MM.1S (cell line): Measurements from ENCODE around the gene SLCO1B3.

ENCODE experiments used
- EZH2 ChIP-seq: fragments of 300-600 bp; sonication (generic); optimal IDR thresholded peaks from 2 replicates; pipeline ENCODE3; 2017; ENCODE audit warnings: low read depth, mild to moderate bottlenecking, antibody characterized with exemption, low read length, mixed read lengths
- EZH2phosphoT487 ChIP-seq: fragments of 300-600 bp; sonication (generic); IDR thresholded peaks from 2 replicates; pipeline ENCODE4 v1.6.1; 2018; ENCODE audit warnings: antibody characterized with exemption, low read length
- TF ChIP-seq, protein P1 (sequence below): fragments of 300-600 bp; sonication (generic); IDR thresholded peaks from 2 replicates; pipeline ENCODE4 v1.5.1; 2016; ENCODE audit warnings: antibody characterized with exemption, low read length, mixed read lengths

DNA sequence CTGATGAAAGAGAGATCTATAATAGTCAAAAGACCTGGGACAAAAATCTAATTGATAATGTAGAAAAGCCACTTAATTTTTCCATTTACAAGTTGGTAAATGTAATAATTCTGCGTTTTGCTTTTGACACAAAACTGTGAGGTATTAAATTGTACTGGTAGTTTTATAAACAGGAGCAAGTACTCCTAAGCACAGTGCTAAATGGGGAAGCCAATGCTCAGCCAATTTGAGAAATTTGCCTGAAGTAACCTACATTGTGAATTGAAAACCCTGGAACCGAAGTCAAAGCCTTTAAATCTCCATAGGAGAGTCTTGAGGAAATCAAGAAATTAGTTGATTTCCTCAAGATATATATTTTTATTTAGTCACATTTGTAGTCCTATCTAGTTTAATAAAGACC, 152.8 kb downstream of the SLCO1B3 start:
- TF ChIP-seq, protein P1, sequence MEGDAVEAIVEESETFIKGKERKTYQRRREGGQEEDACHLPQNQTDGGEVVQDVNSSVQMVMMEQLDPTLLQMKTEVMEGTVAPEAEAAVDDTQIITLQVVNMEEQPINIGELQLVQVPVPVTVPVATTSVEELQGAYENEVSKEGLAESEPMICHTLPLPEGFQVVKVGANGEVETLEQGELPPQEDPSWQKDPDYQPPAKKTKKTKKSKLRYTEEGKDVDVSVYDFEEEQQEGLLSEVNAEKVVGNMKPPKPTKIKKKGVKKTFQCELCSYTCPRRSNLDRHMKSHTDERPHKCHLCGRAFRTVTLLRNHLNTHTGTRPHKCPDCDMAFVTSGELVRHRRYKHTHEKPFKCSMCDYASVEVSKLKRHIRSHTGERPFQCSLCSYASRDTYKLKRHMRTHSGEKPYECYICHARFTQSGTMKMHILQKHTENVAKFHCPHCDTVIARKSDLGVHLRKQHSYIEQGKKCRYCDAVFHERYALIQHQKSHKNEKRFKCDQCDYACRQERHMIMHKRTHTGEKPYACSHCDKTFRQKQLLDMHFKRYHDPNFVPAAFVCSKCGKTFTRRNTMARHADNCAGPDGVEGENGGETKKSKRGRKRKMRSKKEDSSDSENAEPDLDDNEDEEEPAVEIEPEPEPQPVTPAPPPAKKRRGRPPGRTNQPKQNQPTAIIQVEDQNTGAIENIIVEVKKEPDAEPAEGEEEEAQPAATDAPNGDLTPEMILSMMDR, result no peak
- TF ChIP-seq EZH2phosphoT487, result no peak
- no peak for TF ChIP-seq EZH2
